ENCODE data around the gene ZNF488. TPM values are rescaled to one million over a fixed set of nuclear protein-coding genes. Genes with fewer than 3 reads are reported as not detected.

Gene ZNF488
- total RNA-seq, 4 donors from 2014 or later, result 0.59 to 1.1 (median 1.0) TPM; not detected in 1

DNA sequence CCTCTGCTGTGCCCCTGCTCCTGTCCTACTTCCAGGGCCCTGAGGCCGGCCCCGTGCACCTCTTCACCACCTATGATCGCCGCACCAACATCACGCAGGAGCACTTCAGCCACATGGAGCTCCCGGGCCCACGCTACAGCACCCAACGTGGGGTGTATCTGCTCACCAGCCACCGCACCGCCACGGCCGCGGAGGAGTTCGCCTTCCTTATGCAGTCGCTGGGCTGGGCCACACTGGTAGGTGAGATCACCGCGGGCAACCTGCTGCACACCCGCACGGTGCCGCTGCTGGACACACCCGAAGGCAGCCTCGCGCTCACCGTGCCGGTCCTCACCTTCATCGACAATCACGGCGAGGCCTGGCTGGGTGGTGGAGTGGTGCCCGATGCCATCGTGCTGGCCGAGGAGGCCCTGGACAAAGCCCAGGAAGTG is 34.1 kb downstream of the ZNF488 start:
- no peak for TF ChIP-seq EP300 (IDR thresholded peaks at IDR 0.05)
- Histone ChIP-seq H3K9me3 (no peaks in the 10 kb centered on the region), H3K27me3 (no peaks in the 10 kb centered on the region), H3K4me1 (no peaks in the 10 kb centered on the region), H3K27ac (no peak overlapping the region), H3K4me3 (no peak overlapping the region), H3K36me3 (no peaks in the 10 kb centered on the region)
- DNase-seq (ENCODE audit: low spot score in 2 of 2), result no peak
- 97% methylated on average over 18 to 22 of the region's 31 CpGs for WGBS, 2 donors

DNA sequence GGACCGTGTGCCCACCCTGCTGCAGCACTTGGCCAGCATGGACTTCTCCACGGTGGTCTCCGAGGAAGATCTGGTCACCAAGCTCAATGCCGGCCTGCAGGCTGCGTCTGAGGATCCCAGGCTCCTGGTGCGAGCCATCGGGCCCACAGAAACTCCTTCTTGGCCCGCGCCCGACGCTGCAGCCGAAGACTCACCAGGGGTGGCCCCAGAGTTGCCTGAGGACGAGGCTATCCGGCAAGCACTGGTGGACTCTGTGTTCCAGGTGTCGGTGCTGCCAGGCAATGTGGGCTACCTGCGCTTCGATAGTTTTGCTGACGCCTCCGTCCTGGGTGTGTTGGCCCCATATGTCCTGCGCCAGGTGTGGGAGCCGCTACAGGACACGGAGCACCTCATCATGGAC is 34.6 kb downstream of the ZNF488 start:
- Histone ChIP-seq H3K27me3 (no peaks in the 10 kb centered on the region), H3K36me3 (no peaks in the 10 kb centered on the region), H3K27ac (no peak overlapping the region), H3K4me1 (no peaks in the 10 kb centered on the region), H3K9me3 (no peaks in the 10 kb centered on the region), H3K4me3 (no peak overlapping the region)
- no peak for DNase-seq (ENCODE audit: low spot score in 2 of 2)
- 97 to 100% methylated on average over 4 to 20 of the region's 22 CpGs for WGBS, 2 donors
- no peak for TF ChIP-seq EP300 (IDR thresholded peaks at IDR 0.05)

DNA sequence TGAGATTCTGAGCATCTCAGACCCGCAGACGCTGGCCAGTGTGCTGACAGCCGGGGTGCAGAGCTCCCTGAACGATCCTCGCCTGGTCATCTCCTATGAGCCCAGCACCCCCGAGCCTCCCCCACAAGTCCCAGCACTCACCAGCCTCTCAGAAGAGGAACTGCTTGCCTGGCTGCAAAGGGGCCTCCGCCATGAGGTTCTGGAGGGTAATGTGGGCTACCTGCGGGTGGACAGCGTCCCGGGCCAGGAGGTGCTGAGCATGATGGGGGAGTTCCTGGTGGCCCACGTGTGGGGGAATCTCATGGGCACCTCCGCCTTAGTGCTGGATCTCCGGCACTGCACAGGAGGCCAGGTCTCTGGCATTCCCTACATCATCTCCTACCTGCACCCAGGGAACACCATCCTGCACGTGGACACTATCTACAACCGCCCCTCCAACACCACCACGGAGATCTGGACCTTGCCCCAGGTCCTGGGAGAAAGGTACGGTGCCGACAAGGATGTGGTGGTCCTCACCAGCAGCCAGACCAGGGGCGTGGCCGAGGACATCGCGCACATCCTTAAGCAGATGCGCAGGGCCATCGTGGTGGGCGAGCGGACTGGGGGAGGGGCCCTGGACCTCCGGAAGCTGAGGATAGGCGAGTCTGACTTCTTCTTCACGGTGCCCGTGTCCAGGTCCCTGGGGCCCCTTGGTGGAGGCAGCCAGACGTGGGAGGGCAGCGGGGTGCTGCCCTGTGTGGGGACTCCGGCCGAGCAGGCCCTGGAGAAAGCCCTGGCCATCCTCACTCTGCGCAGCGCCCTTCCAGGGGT is 35.2 kb downstream of the ZNF488 start:
- Histone ChIP-seq H3K36me3 (no peaks in the 10 kb centered on the region), H3K27me3 (no peaks in the 10 kb centered on the region), H3K4me3 (no peak overlapping the region), H3K9me3 (no peaks in the 10 kb centered on the region), H3K4me1 (no peaks in the 10 kb centered on the region), H3K27ac (no peak overlapping the region)
- 87 to 93% methylated on average over 27 to 36 of the region's 36 CpGs for WGBS, 2 donors
- no peak for DNase-seq (ENCODE audit: low spot score in 2 of 2)
- no peak for TF ChIP-seq POLR2A (IDR thresholded peaks at IDR 0.05)
- TF ChIP-seq EP300 (IDR thresholded peaks at IDR 0.05), result no peak

DNA sequence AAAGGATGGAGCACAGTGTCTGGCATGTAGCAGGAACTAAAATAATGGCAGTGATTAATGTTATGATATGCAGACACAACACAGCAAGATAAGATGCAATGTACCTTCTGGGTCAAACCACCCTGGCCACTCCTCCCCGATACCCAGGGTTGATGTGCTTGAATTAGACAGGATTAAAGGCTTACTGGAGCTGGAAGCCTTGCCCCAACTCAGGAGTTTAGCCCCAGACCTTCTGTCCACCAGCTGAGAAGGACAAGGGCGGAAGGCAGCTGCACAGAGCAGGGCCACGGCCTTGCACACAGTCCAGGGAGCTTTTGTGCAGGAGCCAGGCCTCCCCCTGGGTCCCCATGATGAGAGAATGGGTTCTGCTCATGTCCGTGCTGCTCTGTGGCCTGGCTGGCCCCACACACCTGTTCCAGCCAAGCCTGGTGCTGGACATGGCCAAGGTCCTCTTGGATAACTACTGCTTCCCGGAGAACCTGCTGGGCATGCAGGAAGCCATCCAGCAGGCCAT is 35.9 kb downstream of the ZNF488 start, which contains the start of gene RBP3:
Gene RBP3, plus strand, starts transcription at position 226 of the 514 bp plus-strand sequence. Its CDS starts 122 bp downstream, at position 348.
- TF ChIP-seq POLR2A (IDR thresholded peaks at IDR 0.05), result no peak
- Histone ChIP-seq H3K4me1 (no peaks in the 10 kb centered on the region), H3K27ac (no peak within 1 kb of the TSS), H3K4me3 (no peak within 1 kb of the TSS), H3K9me3 (no peaks in the 10 kb centered on the region), H3K27me3 (no peaks in the 10 kb centered on the region), H3K36me3 (no peaks in the 10 kb centered on the region)
- 83 to 93% methylated on average over 2 to 5 of the region's 5 CpGs for WGBS, 2 donors
- no peak for DNase-seq (ENCODE audit: low spot score in 2 of 2)

DNA sequence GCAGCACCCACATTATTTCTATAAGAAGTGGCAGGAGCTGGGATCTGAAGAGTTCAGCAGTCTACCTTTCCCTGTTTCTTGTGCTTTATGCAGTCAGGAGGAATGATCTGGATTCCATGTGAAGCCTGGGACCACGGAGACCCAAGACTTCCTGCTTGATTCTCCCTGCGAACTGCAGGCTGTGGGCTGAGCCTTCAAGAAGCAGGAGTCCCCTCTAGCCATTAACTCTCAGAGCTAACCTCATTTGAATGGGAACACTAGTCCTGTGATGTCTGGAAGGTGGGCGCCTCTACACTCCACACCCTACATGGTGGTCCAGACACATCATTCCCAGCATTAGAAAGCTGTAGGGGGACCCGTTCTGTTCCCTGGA is 36.8 kb downstream of the ZNF488 start:
- 61 to 65% methylated on average over 4 of the region's 4 CpGs for WGBS, 2 donors
- no peaks in the 10 kb centered on the region for H3K27me3 ChIP-seq

DNA sequence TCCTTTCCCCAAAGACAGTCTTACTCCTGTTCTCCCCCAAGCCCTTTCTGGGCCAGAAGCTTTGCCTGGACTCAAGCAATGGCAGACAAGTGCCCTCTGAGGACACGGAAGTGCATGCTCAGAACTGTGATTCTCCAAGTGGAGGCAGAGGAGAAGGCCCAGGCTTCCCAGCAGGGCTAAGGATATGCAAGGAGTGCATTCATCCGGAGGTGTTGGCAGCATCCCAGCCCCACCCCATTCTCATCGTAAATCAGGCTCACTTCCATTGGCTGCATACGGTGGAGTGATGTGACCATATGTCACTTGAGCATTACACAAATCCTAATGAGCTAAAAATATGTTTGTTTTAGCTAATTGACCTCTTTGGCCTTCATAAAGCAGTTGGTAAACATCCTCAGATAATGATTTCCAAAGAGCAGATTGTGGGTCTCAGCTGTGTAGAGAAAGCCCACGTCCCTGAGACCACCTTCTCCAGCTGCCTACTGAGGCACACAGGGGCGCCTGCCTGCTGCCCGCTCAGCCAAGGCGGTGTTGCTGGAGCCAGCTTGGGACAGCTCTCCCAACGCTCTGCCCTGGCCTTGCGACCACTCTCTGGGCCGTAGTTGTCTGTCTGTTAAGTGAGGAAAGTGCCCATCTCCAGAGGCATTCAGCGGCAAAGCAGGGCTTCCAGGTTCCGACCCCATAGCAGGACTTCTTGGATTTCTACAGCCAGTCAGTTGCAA is 37.4 kb downstream of the ZNF488 start:
- Histone ChIP-seq H3K4me3 (no peak overlapping the region), H3K4me1 (no peaks in the 10 kb centered on the region), H3K27me3 (no peaks in the 10 kb centered on the region), H3K36me3 (no peaks in the 10 kb centered on the region), H3K27ac (no peak overlapping the region), H3K9me3 (no peaks in the 10 kb centered on the region)
- 77 to 82% methylated on average over 12 of the region's 13 CpGs for WGBS, 2 donors
- no peak for DNase-seq (ENCODE audit: low spot score in 2 of 2)
- TF ChIP-seq, protein P1, sequence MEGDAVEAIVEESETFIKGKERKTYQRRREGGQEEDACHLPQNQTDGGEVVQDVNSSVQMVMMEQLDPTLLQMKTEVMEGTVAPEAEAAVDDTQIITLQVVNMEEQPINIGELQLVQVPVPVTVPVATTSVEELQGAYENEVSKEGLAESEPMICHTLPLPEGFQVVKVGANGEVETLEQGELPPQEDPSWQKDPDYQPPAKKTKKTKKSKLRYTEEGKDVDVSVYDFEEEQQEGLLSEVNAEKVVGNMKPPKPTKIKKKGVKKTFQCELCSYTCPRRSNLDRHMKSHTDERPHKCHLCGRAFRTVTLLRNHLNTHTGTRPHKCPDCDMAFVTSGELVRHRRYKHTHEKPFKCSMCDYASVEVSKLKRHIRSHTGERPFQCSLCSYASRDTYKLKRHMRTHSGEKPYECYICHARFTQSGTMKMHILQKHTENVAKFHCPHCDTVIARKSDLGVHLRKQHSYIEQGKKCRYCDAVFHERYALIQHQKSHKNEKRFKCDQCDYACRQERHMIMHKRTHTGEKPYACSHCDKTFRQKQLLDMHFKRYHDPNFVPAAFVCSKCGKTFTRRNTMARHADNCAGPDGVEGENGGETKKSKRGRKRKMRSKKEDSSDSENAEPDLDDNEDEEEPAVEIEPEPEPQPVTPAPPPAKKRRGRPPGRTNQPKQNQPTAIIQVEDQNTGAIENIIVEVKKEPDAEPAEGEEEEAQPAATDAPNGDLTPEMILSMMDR (IDR thresholded peaks at IDR 0.05), result no peak
- TF ChIP-seq EP300 (IDR thresholded peaks at IDR 0.05), result no peak
- TF ChIP-seq POLR2A (IDR thresholded peaks at IDR 0.05), result no peak

More for the DNA sequence above, 36.8 kb downstream of the ZNF488 start:
- Histone ChIP-seq H3K4me1 (no peaks in the 10 kb centered on the region), H3K27ac (no peak overlapping the region), H3K4me3 (no peak overlapping the region), H3K36me3 (no peaks in the 10 kb centered on the region), H3K9me3 (no peaks in the 10 kb centered on the region)
- no peak for DNase-seq (ENCODE audit: low spot score in 2 of 2)
- TF ChIP-seq POLR2A (IDR thresholded peaks at IDR 0.05), result no peak
- TF ChIP-seq, protein P1 (IDR thresholded peaks at IDR 0.05), result no peak

Measured in tibial nerve (tissue), 4 donors.